Smooth muscle cell (in vitro differentiated cells): ENCODE results near the gene DOK6. TPM values are rescaled to one million over a fixed set of nuclear protein-coding genes. Genes with fewer than 3 reads are reported as not detected.
"Not testable (repeated sequence)": the region's sequence is repeated elsewhere in the genome, so short reads cannot be mapped to it uniquely, and the experiment has no call there.

Experiments used
- DNase-seq: peaks from one replicate; lab custom pipeline; 2025; ENCODE audit not compliant: unreplicated experiment; lab: John Stamatoyannopoulos, UW
- H2AFZ ChIP-seq: fragments of 200-600 bp; sonication (generic); 2 replicates; pipeline ENCODE4 v1.6.0; 2016; ENCODE audit warnings: antibody characterized with exemption, low read depth, mild to moderate bottlenecking
- H3F3A ChIP-seq: fragments of 200-600 bp; sonication (generic); 2 replicates; pipeline ENCODE4 v1.6.0; 2017; ENCODE audit warnings: antibody characterized with exemption, low read depth
- H3K27ac ChIP-seq: fragments of 200-600 bp; sonication (generic); 2 replicates; pipeline ENCODE4 v1.5.1; 2016; ENCODE audit warnings: low read depth, mild to moderate bottlenecking
- H3K27me3 ChIP-seq: fragments of 200-600 bp; sonication (generic); 2 replicates; pipeline ENCODE4 v1.6.1; 2016; ENCODE audit warnings: low read depth, mild to moderate bottlenecking
- H3K36me3 ChIP-seq: fragments of 200-600 bp; sonication (generic); 2 replicates; pipeline ENCODE4 v1.5.1; 2016; ENCODE audit warnings: low read depth
- H3K4me1 ChIP-seq: fragments of 200-600 bp; sonication (generic); 2 replicates; pipeline ENCODE4 v1.5.1; 2016; ENCODE audit warnings: low read depth
- H3K4me2 ChIP-seq: fragments of 200-600 bp; sonication (generic); 2 replicates; pipeline ENCODE4 v1.6.0; 2016; ENCODE audit warnings: mild to moderate bottlenecking
- H3K4me3 ChIP-seq: fragments of 200-600 bp; sonication (generic); 2 replicates; pipeline ENCODE4 v1.5.1; 2016; ENCODE audit warnings: mild to moderate bottlenecking
- H3K79me2 ChIP-seq: fragments of 200-600 bp; sonication (generic); 2 replicates; pipeline ENCODE4 v1.6.0; 2016; ENCODE audit warnings: low read depth, mild to moderate bottlenecking
- H3K9ac ChIP-seq: fragments of 200-600 bp; sonication (generic); 2 replicates; pipeline ENCODE4 v1.6.0; 2016; ENCODE audit warnings: low read depth
- H3K9me3 ChIP-seq: fragments of 200-600 bp; sonication (generic); replicated peaks from 2 replicates; pipeline ENCODE4 v1.5.1; 2016; ENCODE audit warnings: low read depth
- H4K20me1 ChIP-seq: fragments of 200-600 bp; sonication (generic); 2 replicates; pipeline ENCODE4 v1.6.0; 2016; ENCODE audit warnings: low read depth
- CTCF ChIP-seq: fragments of 200-600 bp; sonication (generic); IDR thresholded peaks from 2 replicates; pipeline ENCODE4 v1.5.1; 2017; ENCODE audit warnings: borderline replicate concordance, mild to moderate bottlenecking, antibody characterized with exemption; ENCODE audit not compliant: insufficient read depth, poor library complexity, severe bottlenecking
- WGBS: methylation state at CpG from one replicate; pipeline ENCODE4 v1.1.7; 2016; ENCODE audit warnings: low lambda C conversion rate; 5-methylcytosine and 5-hydroxymethylcytosine counted together
- polyA plus RNA-seq: library from polyadenylated mRNA; unstranded; fragments of >200 nt; fragmentation: Nextera tagmentation; extraction: Ambion mirVana; gene quantifications from 2 replicates; pipeline ENCODE4 v1.2.1, GENCODE V29; 2016
- total RNA-seq: library from RNA; depleted of rRNA; stranded (reverse); fragments of >200 nt; gene quantifications from 2 replicates; pipeline ENCODE4 v1.2.3, GENCODE V29; 2014

DOK6 gene
- total and polyA plus RNA-seq, 2 experiments from 2014 or later: 7.2 to 21.4 TPM

- Histone ChIP-seq H3K4me3 (no peak overlapping the region), H4K20me1 (no peaks in the 10 kb centered on the region), H2AFZ (no peak overlapping the region), H3K79me2 (no peaks in the 10 kb centered on the region), H3K4me1 (no peaks in the 10 kb centered on the region), H3K36me3 (no peaks in the 10 kb centered on the region), H3K27ac (no peak overlapping the region), H3K9ac (no peak overlapping the region), H3K4me2 (no peak overlapping the region), H3K27me3 (no peaks in the 10 kb centered on the region), H3F3A (no peaks in the 10 kb centered on the region), H3K9me3 (no peaks in the 10 kb centered on the region)
- 85% methylated on average over 4 of the region's 4 CpGs for WGBS
- TF ChIP-seq CTCF: no peak
- DNase-seq: no peak
These were observed 452.4 kb downstream of the DOK6 start for GRCh38 chr18:69853051-69853450.

DNA sequence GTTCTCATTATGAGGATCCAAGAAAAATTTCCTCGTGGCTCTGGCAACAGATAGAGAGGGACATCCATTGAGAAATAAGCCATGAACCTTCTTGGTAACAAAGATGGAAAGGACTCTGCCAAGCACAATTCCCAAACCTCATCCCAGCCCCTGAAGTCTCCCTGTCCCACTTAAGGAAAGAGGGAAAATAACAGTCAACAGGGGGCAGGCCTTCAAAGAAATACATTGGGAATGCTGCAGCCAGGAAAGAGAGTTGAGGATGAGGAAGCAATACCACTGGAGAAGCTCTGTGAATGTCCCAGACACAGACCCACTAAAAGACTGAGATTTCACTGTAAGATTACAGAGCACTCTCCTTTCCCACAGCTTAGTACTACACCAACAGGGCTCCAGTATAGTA, 453.8 kb downstream of the DOK6 start:
- no peaks in the 10 kb centered on the region for H3K36me3 ChIP-seq
- WGBS: 86% methylated on average over 1 of the region's 1 CpG
- no peaks in the 10 kb centered on the region for H3K79me2 ChIP-seq
- H3K4me1 ChIP-seq: no peaks in the 10 kb centered on the region
- H3K4me2 ChIP-seq: no peak overlapping the region
- H3K9me3 ChIP-seq: no peaks in the 10 kb centered on the region
- TF ChIP-seq CTCF: no peak
- no peak overlapping the region for H3K9ac ChIP-seq
- H3F3A ChIP-seq: no peaks in the 10 kb centered on the region
- no peak overlapping the region for H3K27ac ChIP-seq
- H3K27me3 ChIP-seq: no peaks in the 10 kb centered on the region
- no peak for DNase-seq
- no peaks in the 10 kb centered on the region for H4K20me1 ChIP-seq
- no peak overlapping the region for H3K4me3 ChIP-seq
- H2AFZ ChIP-seq: no peak overlapping the region

GRCh38 chr18:69858897-69859296, 458.2 kb downstream of the DOK6 start:
- H3K27me3 ChIP-seq: no peaks in the 10 kb centered on the region
- no peaks in the 10 kb centered on the region for H3K36me3 ChIP-seq
- 90% methylated on average over 5 of the region's 5 CpGs for WGBS
- no peaks in the 10 kb centered on the region for H4K20me1 ChIP-seq
- H3F3A ChIP-seq: no peaks in the 10 kb centered on the region
- TF ChIP-seq CTCF: no peak
- H3K4me2 ChIP-seq: no peak overlapping the region
- no peak overlapping the region for H3K4me3 ChIP-seq
- H3K9ac ChIP-seq: no peak overlapping the region
- no peaks in the 10 kb centered on the region for H3K9me3 ChIP-seq
- DNase-seq: no peak
- H3K79me2 ChIP-seq: no peaks in the 10 kb centered on the region
- H2AFZ ChIP-seq: no peak overlapping the region
- no peaks in the 10 kb centered on the region for H3K4me1 ChIP-seq
- no peak overlapping the region for H3K27ac ChIP-seq

- not testable (repeated sequence) for H3K4me2 ChIP-seq, H3K9me3 ChIP-seq, H2AFZ ChIP-seq, H3K4me1 ChIP-seq, H3K27ac ChIP-seq, H3K36me3 ChIP-seq, H3K9ac ChIP-seq, H4K20me1 ChIP-seq, H3K4me3 ChIP-seq, H3F3A ChIP-seq, H3K27me3 ChIP-seq, DNase-seq, H3K79me2 ChIP-seq
- 96% methylated on average over 6 of the region's 6 CpGs for WGBS
These were observed 464.1 kb downstream of the DOK6 start for GRCh38 chr18:69864802-69865201.
